Measurements from ENCODE around the gene STAG1.

Gene STAG1

GRCh38 chr3:136503056-136503455 lies 249.1 kb downstream of the STAG1 start:
- Histone ChIP-seq H2AFZ (ENCODE audit: low read length) (no peak overlapping the region), H3K9ac (ENCODE audit: low read depth, low read length, poor library complexity, severe bottlenecking) (no peak overlapping the region), H3K4me3 (ENCODE audit: low read length, poor library complexity, severe bottlenecking) (no peak overlapping the region), H3K9me3 (ENCODE audit: insufficient read depth, low read depth, low read length) (no peaks in the 10 kb centered on the region), H3K27me3 (ENCODE audit: insufficient read depth, low read length, poor library complexity, severe bottlenecking) (no peaks in the 10 kb centered on the region), H3K9me2 (replicated peaks; ENCODE audit: low read depth, low read length) (no peaks in the 10 kb centered on the region), H3K36me3 (ENCODE audit: insufficient read depth, low read length) (peaks cover 26% of the 10 kb centered on the region), H3K79me2 (ENCODE audit: insufficient read depth, low read length) (no peaks in the 10 kb centered on the region), H3K4me2 (ENCODE audit: low read depth, low read length, poor library complexity, severe bottlenecking) (no peak overlapping the region), H3F3A (ENCODE audit: low read depth) (no peaks in the 10 kb centered on the region), H4K20me1 (ENCODE audit: insufficient read depth, low read length, poor library complexity, severe bottlenecking) (no peaks in the 10 kb centered on the region), H3K4me1 (ENCODE audit: insufficient read depth, low read length, poor library complexity, severe bottlenecking) (no peaks in the 10 kb centered on the region)
- TF ChIP-seq CTCF (conservative IDR thresholded peaks at IDR 0.05; ENCODE audit: low read length) = no peak
- no peak for TF ChIP-seq EZH2phosphoT487 (IDR thresholded peaks at IDR 0.05; ENCODE audit: borderline replicate concordance)

GRCh38 chr3:136498919-136499447 lies 253.2 kb downstream of the STAG1 start:
- TF ChIP-seq EZH2phosphoT487 (IDR thresholded peaks at IDR 0.05; ENCODE audit: borderline replicate concordance) = no peak
- no peak for TF ChIP-seq CTCF (conservative IDR thresholded peaks at IDR 0.05; ENCODE audit: low read length)
- H3K4me3 ChIP-seq (ENCODE audit: low read length, poor library complexity, severe bottlenecking) = no peak overlapping the region
- H3F3A ChIP-seq (ENCODE audit: low read depth) = no peaks in the 10 kb centered on the region
- H4K20me1 ChIP-seq (ENCODE audit: insufficient read depth, low read length, poor library complexity, severe bottlenecking) = no peaks in the 10 kb centered on the region
- no peaks in the 10 kb centered on the region for H3K79me2 ChIP-seq (ENCODE audit: insufficient read depth, low read length)
- H3K36me3 ChIP-seq (ENCODE audit: insufficient read depth, low read length) = peaks cover 33% of the 10 kb centered on the region
- no peaks in the 10 kb centered on the region for H3K4me1 ChIP-seq (ENCODE audit: insufficient read depth, low read length, poor library complexity, severe bottlenecking)
- H3K4me2 ChIP-seq (ENCODE audit: low read depth, low read length, poor library complexity, severe bottlenecking) = no peak overlapping the region
- no peaks in the 10 kb centered on the region for H3K9me2 ChIP-seq (replicated peaks; ENCODE audit: low read depth, low read length)
- H3K27me3 ChIP-seq (ENCODE audit: insufficient read depth, low read length, poor library complexity, severe bottlenecking) = no peaks in the 10 kb centered on the region
- H3K9me3 ChIP-seq (ENCODE audit: insufficient read depth, low read depth, low read length) = no peaks in the 10 kb centered on the region
- no peak overlapping the region for H2AFZ ChIP-seq (ENCODE audit: low read length)
- no peak overlapping the region for H3K9ac ChIP-seq (ENCODE audit: low read depth, low read length, poor library complexity, severe bottlenecking)

GRCh38 chr3:136495213-136495612 lies 257.0 kb downstream of the STAG1 start:
- Histone ChIP-seq H2AFZ (ENCODE audit: low read length) (no peak overlapping the region), H3K79me2 (ENCODE audit: insufficient read depth, low read length) (no peaks in the 10 kb centered on the region), H3K4me2 (ENCODE audit: low read depth, low read length, poor library complexity, severe bottlenecking) (no peak overlapping the region), H3K9me3 (ENCODE audit: insufficient read depth, low read depth, low read length) (no peaks in the 10 kb centered on the region), H3F3A (ENCODE audit: low read depth) (no peaks in the 10 kb centered on the region), H3K4me3 (ENCODE audit: low read length, poor library complexity, severe bottlenecking) (no peak overlapping the region), H4K20me1 (ENCODE audit: insufficient read depth, low read length, poor library complexity, severe bottlenecking) (no peaks in the 10 kb centered on the region), H3K4me1 (ENCODE audit: insufficient read depth, low read length, poor library complexity, severe bottlenecking) (no peaks in the 10 kb centered on the region), H3K9me2 (replicated peaks; ENCODE audit: low read depth, low read length) (no peaks in the 10 kb centered on the region), H3K9ac (ENCODE audit: low read depth, low read length, poor library complexity, severe bottlenecking) (no peak overlapping the region), H3K27me3 (ENCODE audit: insufficient read depth, low read length, poor library complexity, severe bottlenecking) (no peaks in the 10 kb centered on the region), H3K36me3 (ENCODE audit: insufficient read depth, low read length) (peaks cover 38% of the 10 kb centered on the region)
- no peak for TF ChIP-seq CTCF (conservative IDR thresholded peaks at IDR 0.05; ENCODE audit: low read length)
- TF ChIP-seq EZH2phosphoT487 (IDR thresholded peaks at IDR 0.05; ENCODE audit: borderline replicate concordance) = no peak

Data from Loucy (cell line).